H9 (cell line): ENCODE measurements around the gene ATG9B. TPM values are rescaled to one million over a fixed set of nuclear protein-coding genes. Genes with fewer than 3 reads are reported as not detected.

Experiments
- DNase-seq: peaks from one replicate; pipeline ENCODE4 v3.0.0-alpha.2; 2017
- H2AFZ ChIP-seq: one replicate; pipeline ENCODE4 v1.6.1; 2013; ENCODE audit warnings: mild to moderate bottlenecking, low read length, control low read depth, moderate library complexity
- H2AK5ac ChIP-seq: 2 replicates; pipeline ENCODE4 v1.6.1; 2013; ENCODE audit warnings: low read length, control low read depth, mixed read lengths; ENCODE audit not compliant: insufficient read length
- H2BK120ac ChIP-seq: one replicate; pipeline ENCODE4 v1.6.1; 2013; ENCODE audit warnings: low read depth, mild to moderate bottlenecking, low read length, control low read depth, inconsistent platforms; ENCODE audit not compliant: poor library complexity, severe bottlenecking
- H2BK12ac ChIP-seq: 2 replicates; pipeline ENCODE4 v1.6.1; 2013; ENCODE audit warnings: low read length, control low read depth, mixed read lengths, low read depth; ENCODE audit not compliant: insufficient read length
- H2BK15ac ChIP-seq: 2 replicates; pipeline ENCODE4 v1.6.1; 2013; ENCODE audit warnings: low read depth, low read length, control low read depth
- H2BK20ac ChIP-seq: one replicate; pipeline ENCODE4 v1.6.1; 2013; ENCODE audit warnings: low read depth, mild to moderate bottlenecking, low read length, control low read depth, inconsistent platforms; ENCODE audit not compliant: poor library complexity, severe bottlenecking
- H2BK5ac ChIP-seq: 2 replicates; pipeline ENCODE4 v1.6.1; 2013; ENCODE audit warnings: low read length, control low read depth, mixed read lengths; ENCODE audit not compliant: insufficient read length
- H3K14ac ChIP-seq: 2 replicates; pipeline ENCODE4 v1.6.1; 2013; ENCODE audit warnings: low read length, control low read depth; ENCODE audit not compliant: insufficient read depth
- H3K18ac ChIP-seq: 2 replicates; pipeline ENCODE4 v1.6.1; 2013; ENCODE audit warnings: low read depth, mild to moderate bottlenecking, mixed read lengths, low read length, control low read depth; ENCODE audit not compliant: insufficient read length
- H3K23ac ChIP-seq: 2 replicates; pipeline ENCODE4 v1.6.1; 2013; ENCODE audit warnings: low read length, control low read depth, mixed read lengths, low read depth; ENCODE audit not compliant: insufficient read length
- H3K23me2 ChIP-seq: 2 replicates; pipeline ENCODE4 v1.6.1; 2013; ENCODE audit warnings: low read depth, mild to moderate bottlenecking, mixed read lengths, low read length, control low read depth; ENCODE audit not compliant: insufficient read length, poor library complexity, severe bottlenecking
- H3K27ac ChIP-seq: 2 replicates; pipeline ENCODE4 v1.5.1; 2013; ENCODE audit warnings: low read length, control low read depth, mixed read lengths, low read depth; ENCODE audit not compliant: insufficient read length
- H3K27me3 ChIP-seq: 2 replicates; pipeline ENCODE4 v1.6.1; 2013; ENCODE audit warnings: low read length, control low read depth, inconsistent platforms; ENCODE audit not compliant: insufficient read depth
- H3K4ac ChIP-seq: 2 replicates; pipeline ENCODE4 v1.6.1; 2013; ENCODE audit warnings: low read depth, mild to moderate bottlenecking, control low read depth, inconsistent platforms, low read length, moderate library complexity
- H3K4me1 ChIP-seq: 2 replicates; pipeline ENCODE4 v1.6.1; 2013; ENCODE audit warnings: low read length, control low read depth, inconsistent platforms; ENCODE audit not compliant: insufficient read depth
- H3K4me2 ChIP-seq: 2 replicates; pipeline ENCODE4 v1.6.1; 2013; ENCODE audit warnings: low read length, control low read depth, mixed read lengths; ENCODE audit not compliant: insufficient read length, insufficient read depth
- H3K56ac ChIP-seq: 2 replicates; pipeline ENCODE4 v1.6.1; 2013; ENCODE audit warnings: low read depth, mild to moderate bottlenecking, mixed read lengths, low read length, control low read depth; ENCODE audit not compliant: insufficient read length
- H3K79me1 ChIP-seq: 2 replicates; pipeline ENCODE4 v1.6.1; 2013; ENCODE audit warnings: low read depth, mild to moderate bottlenecking, moderate library complexity, low read length, control low read depth, inconsistent platforms; ENCODE audit not compliant: insufficient read depth, poor library complexity, severe bottlenecking
- H3K79me2 ChIP-seq: 2 replicates; pipeline ENCODE4 v1.6.1; 2013; ENCODE audit warnings: low read length, control low read depth, inconsistent platforms; ENCODE audit not compliant: insufficient read depth
- H3K9ac ChIP-seq: 2 replicates; pipeline ENCODE4 v1.6.1; 2013; ENCODE audit warnings: low read length, control low read depth, mixed read lengths; ENCODE audit not compliant: insufficient read length; ENCODE audit errors: extremely low read depth
- H3K9me3 ChIP-seq: one replicate; pipeline ENCODE4 v1.6.1; 2013; ENCODE audit warnings: low read depth, low read length, inconsistent platforms; ENCODE audit not compliant: control insufficient read depth
- H3T11ph ChIP-seq: one replicate; pipeline ENCODE4 v1.6.1; 2013; ENCODE audit warnings: mild to moderate bottlenecking, low read length, control low read depth, inconsistent platforms
- H4K20me1 ChIP-seq: one replicate; pipeline ENCODE4 v1.6.1; 2013; ENCODE audit not compliant: control insufficient read depth, insufficient read length, insufficient read depth
- H4K5ac ChIP-seq: 2 replicates; pipeline ENCODE4 v1.6.1; 2013; ENCODE audit warnings: low read depth, mild to moderate bottlenecking, mixed read lengths, low read length, control low read depth; ENCODE audit not compliant: insufficient read length
- H4K8ac ChIP-seq: replicated peaks from 2 replicates; pipeline ENCODE4 v1.6.1; 2013; ENCODE audit warnings: low read length, control low read depth, mixed read lengths, low read depth; ENCODE audit not compliant: insufficient read length
- H4K91ac ChIP-seq: 2 replicates; pipeline ENCODE4 v1.6.1; 2013; ENCODE audit warnings: low read depth, mild to moderate bottlenecking, moderate library complexity, mixed read lengths, low read length, control low read depth; ENCODE audit not compliant: insufficient read length
- H3K27ac Mint-ChIP-seq, 3 experiments: 2 replicates in 2 of 3; 3 replicates in 1 of 3; pipeline ENCODE4 v1.8.0; 2020 to 2021; ENCODE audit warnings: mixed read lengths in 3 of 3, mild to moderate bottlenecking in 1 of 3, moderate library complexity in 1 of 3
- H3K27me3 Mint-ChIP-seq: 2 replicates; pipeline ENCODE4 v1.8.0; 2021; ENCODE audit warnings: low read depth, mild to moderate bottlenecking, moderate library complexity, mixed read lengths
- H3K36me3 Mint-ChIP-seq, 3 experiments: 2 replicates in 2 of 3; 3 replicates in 1 of 3; pipeline ENCODE4 v1.8.0; 2020 to 2021; ENCODE audit warnings: low read depth in 3 of 3, mixed read lengths in 3 of 3; ENCODE audit not compliant: insufficient read depth in 1 of 3
- H3K4me1 Mint-ChIP-seq, 2 experiments: 2 replicates each; pipeline ENCODE4 v1.8.0; 2020; ENCODE audit warnings: mixed read lengths in 2 of 2
- H3K4me3 Mint-ChIP-seq, 2 experiments: 2 replicates in 1 of 2; 3 replicates in 1 of 2; pipeline ENCODE4 v1.8.0; 2020 to 2021; ENCODE audit warnings: mild to moderate bottlenecking in 2 of 2, mixed read lengths in 2 of 2, moderate library complexity in 1 of 2
- H3K9me3 Mint-ChIP-seq, 2 experiments: 2 replicates in 1 of 2; 3 replicates in 1 of 2; pipeline ENCODE4 v1.8.0; 2020; ENCODE audit warnings: mild to moderate bottlenecking in 2 of 2, mixed read lengths in 2 of 2, moderate library complexity in 1 of 2
- WGBS: extraction: QIAGEN DNeasy Blood & Tissue Kit; methylation state at CpG from one replicate; pipeline ENCODE4 v1.1.7; 2013; ENCODE audit warnings: missing lambda C conversion rate, low lambda C conversion rate, mixed read lengths; ENCODE audit not compliant: insufficient read length; ENCODE audit errors: extremely low coverage; 5-methylcytosine and 5-hydroxymethylcytosine counted together
- total RNA-seq: library from RNA; stranded (reverse); gene quantifications from 2 replicates; pipeline ENCODE4 v1.2.1, GENCODE V29; 2021
- TF ChIP-seq, protein P1 (sequence below): fragments of 200-600 bp; sonication (generic); conservative IDR thresholded peaks from 3 replicates; pipeline ENCODE4 v1.8.0; 2021; ENCODE audit warnings: antibody characterized with exemption, mild to moderate bottlenecking

The ATG9B gene
- total RNA-seq, 1 experiment from 2014 or later = 1.5 TPM

DNA sequence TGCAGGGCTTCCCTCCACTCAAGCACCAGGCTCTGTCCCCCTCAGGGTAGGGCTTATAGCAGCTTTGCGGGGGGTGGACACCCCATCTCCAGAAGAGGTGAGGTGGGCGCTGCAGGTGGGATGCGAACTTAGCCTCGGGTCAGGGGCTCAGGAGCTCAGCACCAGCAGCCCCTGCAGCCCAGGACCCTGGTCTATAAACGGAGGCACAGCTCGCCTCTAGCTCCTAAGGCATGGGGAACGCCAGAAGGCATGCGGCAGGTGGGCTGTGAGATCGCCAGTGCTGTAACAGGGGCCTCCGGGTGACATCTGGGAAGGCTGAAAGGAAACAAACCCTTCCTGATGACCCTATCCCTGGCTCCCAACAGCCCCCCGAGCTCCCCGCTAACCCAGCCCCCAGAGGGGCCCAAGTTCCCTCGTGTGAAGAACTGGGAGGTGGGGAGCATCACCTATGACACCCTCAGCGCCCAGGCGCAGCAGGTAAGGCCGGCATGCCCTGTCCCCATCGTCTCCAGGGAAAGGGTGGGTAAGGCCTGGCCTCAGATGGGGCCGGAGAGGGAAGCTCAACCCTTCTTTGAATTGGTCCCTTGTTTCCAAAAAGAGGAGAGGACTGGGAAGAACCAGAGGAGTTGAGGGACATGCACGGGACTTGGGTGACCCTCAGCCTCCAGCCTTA lies 29.3 kb downstream of the ATG9B start:
- Mint-ChIP-seq H3K9me3 (peaks cover 9 to 15% of the 10 kb centered on the region in 2 experiments), H3K27ac (no peak overlapping the region), H3K27me3 (peaks cover 8% of the 10 kb centered on the region), H3K36me3 (peaks cover 0 to 9% (median 5%) of the 10 kb centered on the region in 3 experiments; a peak in 4 of 7 replicates), H3K4me1 (peaks cover 5 to 24% of the 10 kb centered on the region in 2 experiments), H3K4me3 (no peak overlapping the region)
- H4K91ac ChIP-seq = no peak overlapping the region
- H2BK12ac ChIP-seq = no peak overlapping the region
- no peak overlapping the region for H3K4ac ChIP-seq
- H3K56ac ChIP-seq = no peak overlapping the region
- no peak overlapping the region for H2BK15ac ChIP-seq
- no peaks in the 10 kb centered on the region for H3K79me1 ChIP-seq
- H3K23ac ChIP-seq = no peak overlapping the region
- no peak overlapping the region for H2AK5ac ChIP-seq
- DNase-seq = no peak
- no CpG with 5 or more reads among the region's 19 CpGs for WGBS
- no peak overlapping the region for H3K18ac ChIP-seq
- no peak overlapping the region for H3K14ac ChIP-seq
- TF ChIP-seq, protein P1, sequence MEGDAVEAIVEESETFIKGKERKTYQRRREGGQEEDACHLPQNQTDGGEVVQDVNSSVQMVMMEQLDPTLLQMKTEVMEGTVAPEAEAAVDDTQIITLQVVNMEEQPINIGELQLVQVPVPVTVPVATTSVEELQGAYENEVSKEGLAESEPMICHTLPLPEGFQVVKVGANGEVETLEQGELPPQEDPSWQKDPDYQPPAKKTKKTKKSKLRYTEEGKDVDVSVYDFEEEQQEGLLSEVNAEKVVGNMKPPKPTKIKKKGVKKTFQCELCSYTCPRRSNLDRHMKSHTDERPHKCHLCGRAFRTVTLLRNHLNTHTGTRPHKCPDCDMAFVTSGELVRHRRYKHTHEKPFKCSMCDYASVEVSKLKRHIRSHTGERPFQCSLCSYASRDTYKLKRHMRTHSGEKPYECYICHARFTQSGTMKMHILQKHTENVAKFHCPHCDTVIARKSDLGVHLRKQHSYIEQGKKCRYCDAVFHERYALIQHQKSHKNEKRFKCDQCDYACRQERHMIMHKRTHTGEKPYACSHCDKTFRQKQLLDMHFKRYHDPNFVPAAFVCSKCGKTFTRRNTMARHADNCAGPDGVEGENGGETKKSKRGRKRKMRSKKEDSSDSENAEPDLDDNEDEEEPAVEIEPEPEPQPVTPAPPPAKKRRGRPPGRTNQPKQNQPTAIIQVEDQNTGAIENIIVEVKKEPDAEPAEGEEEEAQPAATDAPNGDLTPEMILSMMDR = no peak
- no peaks in the 10 kb centered on the region for H4K20me1 ChIP-seq
- H4K5ac ChIP-seq = no peak overlapping the region
- no peak overlapping the region for H2BK20ac ChIP-seq
- no peak overlapping the region for H2BK5ac ChIP-seq
- no peak overlapping the region for H4K8ac ChIP-seq
- H3K79me2 ChIP-seq = no peaks in the 10 kb centered on the region
- H2BK120ac ChIP-seq = no peak overlapping the region
- H3K23me2 ChIP-seq = no peaks in the 10 kb centered on the region
- H3K27me3 ChIP-seq = no peaks in the 10 kb centered on the region
- no peak overlapping the region for H2AFZ ChIP-seq
- H3K27ac ChIP-seq = no peak overlapping the region
- H3K9ac ChIP-seq = no peak overlapping the region
- H3T11ph ChIP-seq = no peak overlapping the region
- no peaks in the 10 kb centered on the region; the same call in 1 of the 2 replicates for H3K4me1 ChIP-seq
- H3K9me3 ChIP-seq = no peaks in the 10 kb centered on the region
- no peak overlapping the region for H3K4me2 ChIP-seq
